HG02763 (cell line): ENCODE data around the gene IL16.

ENCODE experiments used
- ATAC-seq: cut with Tn5 transposase; IDR thresholded peaks from one replicate; pipeline ENCODE4 v1.9.1; 2021; ENCODE audit warnings: mild to moderate bottlenecking, moderate library complexity; ENCODE audit not compliant: unreplicated experiment

Gene IL16

DNA sequence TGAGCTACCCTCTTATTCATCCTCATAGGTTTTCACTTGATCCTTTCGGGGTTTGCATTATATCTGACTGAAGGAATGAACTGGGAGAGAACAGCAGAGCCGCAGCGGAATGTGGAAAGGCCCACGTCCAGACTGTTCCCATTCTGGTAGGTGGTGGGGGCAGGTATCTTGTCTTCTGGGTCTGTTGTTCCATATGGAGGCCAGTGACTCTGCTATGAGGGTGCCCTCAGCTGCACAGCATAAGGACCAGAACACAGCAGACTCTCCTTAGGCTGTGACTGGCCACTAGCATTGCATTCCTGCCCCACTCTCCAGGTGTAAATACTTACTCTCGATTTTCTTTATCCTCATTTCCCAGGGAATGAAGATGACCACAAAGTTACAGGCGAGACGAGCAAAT lies 165.2 kb downstream of the IL16 start:
- ATAC-seq, result no peak

DNA sequence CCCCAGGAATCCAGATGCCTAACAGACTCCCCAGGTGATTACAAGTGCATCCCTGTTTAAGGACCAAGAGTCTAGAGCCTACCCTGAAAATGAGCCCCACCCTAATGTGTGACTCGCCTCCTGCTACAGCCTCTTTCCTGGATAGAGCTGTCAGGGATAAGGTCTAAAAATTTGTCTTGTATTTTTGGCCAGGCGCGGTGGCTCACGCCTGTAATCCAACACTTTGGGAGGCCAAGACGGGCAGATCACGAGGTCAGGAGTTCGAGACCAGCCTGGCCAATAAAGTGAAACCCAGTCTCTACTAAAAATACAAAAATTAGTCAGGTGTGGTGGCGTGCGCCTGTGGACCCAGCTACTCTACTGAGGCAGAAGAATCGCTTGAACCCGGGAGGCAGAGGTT lies 166.1 kb downstream of the IL16 start:
- no peak for ATAC-seq

DNA sequence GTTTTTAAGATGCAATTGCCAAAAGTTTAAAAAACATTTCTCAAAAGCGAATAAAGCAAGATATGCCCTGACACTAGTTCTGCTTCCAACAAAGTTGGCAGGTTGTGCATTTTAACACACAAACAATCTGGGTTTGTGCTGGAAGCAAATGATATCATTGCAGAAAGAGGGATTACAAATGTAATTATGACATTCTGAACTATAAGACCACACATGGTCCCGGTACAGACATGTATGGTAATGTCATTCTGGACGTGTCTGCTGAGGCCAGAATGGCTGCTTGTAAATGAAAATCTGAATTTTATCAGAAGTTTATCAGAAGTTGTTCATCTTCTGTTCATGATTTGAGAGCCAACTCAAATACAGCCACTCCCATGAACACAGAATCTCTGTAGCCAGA lies 166.6 kb downstream of the IL16 start:
- no peak for ATAC-seq
